Smooth muscle cell (in vitro differentiated cells): ENCODE results near the gene RBPMS2. TPM values are rescaled to one million over a fixed set of nuclear protein-coding genes. Genes with fewer than 3 reads are reported as not detected.

Experiments used
- DNase-seq: peaks from one replicate; lab custom pipeline; 2025; ENCODE audit not compliant: unreplicated experiment; lab: John Stamatoyannopoulos, UW
- H2AFZ ChIP-seq: fragments of 200-600 bp; sonication (generic); 2 replicates; pipeline ENCODE4 v1.6.0; 2016; ENCODE audit warnings: antibody characterized with exemption, low read depth, mild to moderate bottlenecking
- H3F3A ChIP-seq: fragments of 200-600 bp; sonication (generic); 2 replicates; pipeline ENCODE4 v1.6.0; 2017; ENCODE audit warnings: antibody characterized with exemption, low read depth
- H3K27ac ChIP-seq: fragments of 200-600 bp; sonication (generic); 2 replicates; pipeline ENCODE4 v1.5.1; 2016; ENCODE audit warnings: low read depth, mild to moderate bottlenecking
- H3K27me3 ChIP-seq: fragments of 200-600 bp; sonication (generic); 2 replicates; pipeline ENCODE4 v1.6.1; 2016; ENCODE audit warnings: low read depth, mild to moderate bottlenecking
- H3K36me3 ChIP-seq: fragments of 200-600 bp; sonication (generic); 2 replicates; pipeline ENCODE4 v1.5.1; 2016; ENCODE audit warnings: low read depth
- H3K4me1 ChIP-seq: fragments of 200-600 bp; sonication (generic); 2 replicates; pipeline ENCODE4 v1.5.1; 2016; ENCODE audit warnings: low read depth
- H3K4me2 ChIP-seq: fragments of 200-600 bp; sonication (generic); 2 replicates; pipeline ENCODE4 v1.6.0; 2016; ENCODE audit warnings: mild to moderate bottlenecking
- H3K4me3 ChIP-seq: fragments of 200-600 bp; sonication (generic); 2 replicates; pipeline ENCODE4 v1.5.1; 2016; ENCODE audit warnings: mild to moderate bottlenecking
- H3K79me2 ChIP-seq: fragments of 200-600 bp; sonication (generic); 2 replicates; pipeline ENCODE4 v1.6.0; 2016; ENCODE audit warnings: low read depth, mild to moderate bottlenecking
- H3K9ac ChIP-seq: fragments of 200-600 bp; sonication (generic); 2 replicates; pipeline ENCODE4 v1.6.0; 2016; ENCODE audit warnings: low read depth
- H3K9me3 ChIP-seq: fragments of 200-600 bp; sonication (generic); replicated peaks from 2 replicates; pipeline ENCODE4 v1.5.1; 2016; ENCODE audit warnings: low read depth
- H4K20me1 ChIP-seq: fragments of 200-600 bp; sonication (generic); 2 replicates; pipeline ENCODE4 v1.6.0; 2016; ENCODE audit warnings: low read depth
- WGBS: methylation state at CpG from one replicate; pipeline ENCODE4 v1.1.7; 2016; ENCODE audit warnings: low lambda C conversion rate; 5-methylcytosine and 5-hydroxymethylcytosine counted together
- polyA plus RNA-seq: library from polyadenylated mRNA; unstranded; fragments of >200 nt; fragmentation: Nextera tagmentation; extraction: Ambion mirVana; gene quantifications from 2 replicates; pipeline ENCODE4 v1.2.1, GENCODE V29; 2016
- total RNA-seq: library from RNA; depleted of rRNA; stranded (reverse); fragments of >200 nt; gene quantifications from 2 replicates; pipeline ENCODE4 v1.2.3, GENCODE V29; 2014
- TF ChIP-seq, protein P1 (sequence below): fragments of 200-600 bp; sonication (generic); IDR thresholded peaks from 2 replicates; pipeline ENCODE4 v1.5.1; 2017; ENCODE audit warnings: borderline replicate concordance, mild to moderate bottlenecking, antibody characterized with exemption; ENCODE audit not compliant: insufficient read depth, poor library complexity, severe bottlenecking

The RBPMS2 gene
- total and polyA plus RNA-seq, 2 experiments from 2014 or later = 1.5 to 22.1 TPM

DNA sequence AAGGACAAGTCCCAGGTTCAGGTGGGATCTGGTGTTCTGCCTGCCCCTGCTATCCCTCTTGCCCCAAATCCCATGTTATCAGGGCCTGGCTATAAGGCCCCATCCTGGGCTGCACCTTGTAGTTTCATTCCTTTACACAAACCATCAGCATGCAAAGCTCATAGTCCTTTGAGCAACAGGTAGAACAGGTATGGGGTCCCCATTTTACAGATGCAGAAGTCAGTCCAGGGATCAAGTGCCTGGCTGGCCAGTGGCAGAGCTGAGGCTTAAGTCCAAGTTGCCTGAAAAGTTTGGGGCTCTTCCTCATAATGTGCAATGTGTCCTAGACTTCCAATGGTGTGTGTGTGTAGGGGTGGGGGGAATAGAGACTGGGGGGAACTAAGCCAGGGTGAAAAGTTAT, 11.9 kb downstream of the RBPMS2 start:
- Histone ChIP-seq H3F3A (no peaks in the 10 kb centered on the region), H3K27ac (no peak overlapping the region), H3K4me3 (no peak overlapping the region), H3K79me2 (peaks cover 86% of the 10 kb centered on the region), H3K4me2 (no peak overlapping the region), H2AFZ (no peak overlapping the region), H4K20me1 (peaks cover 29% of the 10 kb centered on the region), H3K4me1 (no peaks in the 10 kb centered on the region), H3K9me3 (no peaks in the 10 kb centered on the region), H3K27me3 (no peaks in the 10 kb centered on the region), H3K36me3 (no peaks in the 10 kb centered on the region), H3K9ac (no peak overlapping the region)
- DNase-seq = no peak
- TF ChIP-seq, protein P1, sequence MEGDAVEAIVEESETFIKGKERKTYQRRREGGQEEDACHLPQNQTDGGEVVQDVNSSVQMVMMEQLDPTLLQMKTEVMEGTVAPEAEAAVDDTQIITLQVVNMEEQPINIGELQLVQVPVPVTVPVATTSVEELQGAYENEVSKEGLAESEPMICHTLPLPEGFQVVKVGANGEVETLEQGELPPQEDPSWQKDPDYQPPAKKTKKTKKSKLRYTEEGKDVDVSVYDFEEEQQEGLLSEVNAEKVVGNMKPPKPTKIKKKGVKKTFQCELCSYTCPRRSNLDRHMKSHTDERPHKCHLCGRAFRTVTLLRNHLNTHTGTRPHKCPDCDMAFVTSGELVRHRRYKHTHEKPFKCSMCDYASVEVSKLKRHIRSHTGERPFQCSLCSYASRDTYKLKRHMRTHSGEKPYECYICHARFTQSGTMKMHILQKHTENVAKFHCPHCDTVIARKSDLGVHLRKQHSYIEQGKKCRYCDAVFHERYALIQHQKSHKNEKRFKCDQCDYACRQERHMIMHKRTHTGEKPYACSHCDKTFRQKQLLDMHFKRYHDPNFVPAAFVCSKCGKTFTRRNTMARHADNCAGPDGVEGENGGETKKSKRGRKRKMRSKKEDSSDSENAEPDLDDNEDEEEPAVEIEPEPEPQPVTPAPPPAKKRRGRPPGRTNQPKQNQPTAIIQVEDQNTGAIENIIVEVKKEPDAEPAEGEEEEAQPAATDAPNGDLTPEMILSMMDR = no peak

DNA sequence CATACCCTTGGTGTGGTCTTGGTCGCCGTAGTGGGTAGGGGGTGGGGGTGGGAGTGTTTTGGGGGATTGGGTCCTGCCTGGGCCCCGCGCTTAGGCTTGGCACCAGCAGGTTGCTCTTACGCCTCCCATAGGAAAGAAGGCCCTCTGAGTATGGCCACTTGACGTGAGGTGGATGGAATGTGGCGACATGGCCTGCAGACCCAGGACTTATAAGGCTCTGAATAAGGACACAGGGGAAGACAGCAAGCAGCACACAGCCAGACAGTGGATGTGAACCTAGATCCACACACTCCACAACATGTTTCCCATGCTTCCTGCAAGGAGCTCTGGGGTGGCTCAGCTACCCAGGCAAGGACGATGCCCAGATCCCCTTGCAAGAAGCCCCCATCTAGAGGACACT, 12.4 kb downstream of the RBPMS2 start:
- DNase-seq = no peak
- Histone ChIP-seq H3K79me2 (peaks cover 86% of the 10 kb centered on the region), H3F3A (no peaks in the 10 kb centered on the region), H3K27ac (no peak overlapping the region), H4K20me1 (peaks cover 33% of the 10 kb centered on the region), H3K4me1 (no peaks in the 10 kb centered on the region), H3K27me3 (no peaks in the 10 kb centered on the region), H3K9me3 (no peaks in the 10 kb centered on the region), H3K36me3 (no peaks in the 10 kb centered on the region), H3K9ac (no peak overlapping the region), H3K4me2 (no peak overlapping the region), H2AFZ (no peak overlapping the region), H3K4me3 (no peak overlapping the region)
- TF ChIP-seq, protein P1 = no peak
- WGBS = 96% methylated on average over 8 of the region's 8 CpGs

DNA sequence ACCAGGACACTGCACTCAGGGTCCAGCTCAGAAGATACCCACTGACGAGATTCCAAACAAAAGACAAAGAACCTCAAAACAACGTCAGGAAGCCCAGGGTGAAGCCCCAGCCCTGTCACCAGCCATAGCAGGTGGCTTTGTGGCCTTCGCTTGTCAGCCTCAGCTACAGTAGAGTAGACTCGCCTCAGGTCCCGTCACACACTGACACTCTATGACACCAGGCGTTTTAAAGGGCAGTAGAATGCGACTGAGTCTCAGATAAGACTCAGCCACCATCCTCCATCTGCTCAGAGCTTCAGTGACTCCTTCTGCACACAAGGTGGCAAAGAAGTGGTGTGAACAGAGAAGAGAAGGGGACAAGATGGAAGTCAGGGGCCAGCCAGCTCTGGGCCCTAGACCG, 12.8 kb downstream of the RBPMS2 start:
- TF ChIP-seq, protein P1 = no peak
- Histone ChIP-seq H2AFZ (no peak overlapping the region), H3K9ac (no peak overlapping the region), H3F3A (no peaks in the 10 kb centered on the region), H3K4me3 (no peak overlapping the region), H3K4me1 (no peaks in the 10 kb centered on the region), H3K27me3 (no peaks in the 10 kb centered on the region), H3K27ac (no peak overlapping the region), H3K4me2 (no peak overlapping the region), H4K20me1 (peaks cover 37% of the 10 kb centered on the region), H3K79me2 (peaks cover 86% of the 10 kb centered on the region), H3K36me3 (no peaks in the 10 kb centered on the region), H3K9me3 (no peaks in the 10 kb centered on the region)
- WGBS = 95% methylated on average over 8 of the region's 8 CpGs
- DNase-seq = no peak

DNA sequence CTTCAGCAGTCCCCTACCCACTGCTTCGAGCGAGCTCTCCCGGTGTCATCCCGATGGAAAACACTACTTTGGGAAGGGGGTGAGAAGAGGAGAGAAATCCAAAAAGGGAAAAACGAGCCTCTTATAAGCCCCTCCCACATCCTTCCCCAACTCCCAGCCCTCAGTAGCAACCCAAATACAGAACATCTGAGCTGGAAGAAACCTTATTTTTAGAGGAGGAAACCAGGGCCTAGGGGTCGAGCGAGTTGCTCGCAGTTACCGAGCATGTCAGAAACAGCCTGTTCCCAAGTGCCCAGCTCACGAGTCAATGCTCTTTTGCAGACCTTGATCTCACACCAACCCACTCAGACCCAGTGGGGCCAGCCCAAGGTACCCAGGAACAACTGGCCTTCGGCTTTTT, 14.2 kb downstream of the RBPMS2 start:
- WGBS = 84% methylated on average over 11 of the region's 11 CpGs
- Histone ChIP-seq H4K20me1 (peaks cover 43% of the 10 kb centered on the region), H3K27ac (no peak overlapping the region), H3K9me3 (no peaks in the 10 kb centered on the region), H3K9ac (no peak overlapping the region), H3K36me3 (no peaks in the 10 kb centered on the region), H2AFZ (no peak overlapping the region), H3K4me2 (no peak overlapping the region), H3K4me3 (no peak overlapping the region), H3K4me1 (no peaks in the 10 kb centered on the region), H3F3A (no peaks in the 10 kb centered on the region), H3K27me3 (no peaks in the 10 kb centered on the region), H3K79me2 (peaks cover 79% of the 10 kb centered on the region)
- DNase-seq = no peak
- TF ChIP-seq, protein P1 = no peak
